GM12801 (cell line): ENCODE measurements around the gene C9orf43.

Experiments
- TF ChIP-seq, protein P1 (sequence below): IDR thresholded peaks from one replicate; pipeline ENCODE4 v1.5.1; 2011; ENCODE audit warnings: control low read depth; ENCODE audit not compliant: insufficient read length; ENCODE audit errors: extremely low read depth

The C9orf43 gene

DNA sequence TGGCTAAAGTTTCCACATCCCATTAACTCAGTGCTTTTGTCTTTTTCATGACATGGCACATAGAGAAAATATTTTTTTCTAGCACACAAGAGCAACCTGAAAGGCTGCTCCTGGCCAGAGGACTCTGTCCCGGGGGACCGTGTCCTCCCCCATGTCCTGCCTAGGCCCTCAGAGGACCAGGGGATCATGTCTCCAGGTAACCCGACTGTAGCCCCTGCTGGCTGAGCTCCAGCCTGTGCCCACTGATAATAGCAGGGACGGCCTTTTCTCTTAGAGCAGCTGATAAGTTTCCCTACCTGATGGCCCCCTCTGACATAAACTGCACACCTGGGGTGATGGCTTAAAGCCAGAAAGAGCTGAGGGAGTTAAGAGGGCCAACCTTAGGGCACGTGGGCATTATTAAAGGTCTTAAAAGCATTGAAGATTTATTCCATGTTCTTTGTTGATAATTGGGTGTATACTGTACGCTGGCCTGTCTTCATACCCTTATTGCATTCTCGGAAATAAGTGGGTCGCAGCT, 39.7 kb upstream of the C9orf43 start:
- TF ChIP-seq, protein P1, sequence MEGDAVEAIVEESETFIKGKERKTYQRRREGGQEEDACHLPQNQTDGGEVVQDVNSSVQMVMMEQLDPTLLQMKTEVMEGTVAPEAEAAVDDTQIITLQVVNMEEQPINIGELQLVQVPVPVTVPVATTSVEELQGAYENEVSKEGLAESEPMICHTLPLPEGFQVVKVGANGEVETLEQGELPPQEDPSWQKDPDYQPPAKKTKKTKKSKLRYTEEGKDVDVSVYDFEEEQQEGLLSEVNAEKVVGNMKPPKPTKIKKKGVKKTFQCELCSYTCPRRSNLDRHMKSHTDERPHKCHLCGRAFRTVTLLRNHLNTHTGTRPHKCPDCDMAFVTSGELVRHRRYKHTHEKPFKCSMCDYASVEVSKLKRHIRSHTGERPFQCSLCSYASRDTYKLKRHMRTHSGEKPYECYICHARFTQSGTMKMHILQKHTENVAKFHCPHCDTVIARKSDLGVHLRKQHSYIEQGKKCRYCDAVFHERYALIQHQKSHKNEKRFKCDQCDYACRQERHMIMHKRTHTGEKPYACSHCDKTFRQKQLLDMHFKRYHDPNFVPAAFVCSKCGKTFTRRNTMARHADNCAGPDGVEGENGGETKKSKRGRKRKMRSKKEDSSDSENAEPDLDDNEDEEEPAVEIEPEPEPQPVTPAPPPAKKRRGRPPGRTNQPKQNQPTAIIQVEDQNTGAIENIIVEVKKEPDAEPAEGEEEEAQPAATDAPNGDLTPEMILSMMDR: no peak

DNA sequence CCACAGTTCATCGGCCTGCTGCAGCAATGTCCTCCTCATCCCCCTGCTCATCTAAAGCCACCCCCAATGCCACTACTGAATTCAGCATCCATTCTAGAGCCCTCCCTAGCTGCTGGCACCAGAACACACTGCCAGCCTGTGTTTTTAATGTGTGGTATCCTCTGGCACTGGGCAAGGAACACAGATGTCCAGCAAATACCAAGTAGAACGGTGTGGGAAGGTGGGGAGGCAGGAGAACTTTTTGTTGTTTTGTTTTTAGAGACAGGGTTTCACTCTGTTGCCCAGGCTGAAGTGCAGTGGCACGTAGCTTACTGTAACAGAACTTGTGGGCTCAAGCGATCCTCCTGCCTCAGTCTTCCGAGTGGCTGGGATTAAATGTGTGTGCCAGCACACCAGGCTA, 38.5 kb upstream of the C9orf43 start:
- TF ChIP-seq, protein P1: no peak

DNA sequence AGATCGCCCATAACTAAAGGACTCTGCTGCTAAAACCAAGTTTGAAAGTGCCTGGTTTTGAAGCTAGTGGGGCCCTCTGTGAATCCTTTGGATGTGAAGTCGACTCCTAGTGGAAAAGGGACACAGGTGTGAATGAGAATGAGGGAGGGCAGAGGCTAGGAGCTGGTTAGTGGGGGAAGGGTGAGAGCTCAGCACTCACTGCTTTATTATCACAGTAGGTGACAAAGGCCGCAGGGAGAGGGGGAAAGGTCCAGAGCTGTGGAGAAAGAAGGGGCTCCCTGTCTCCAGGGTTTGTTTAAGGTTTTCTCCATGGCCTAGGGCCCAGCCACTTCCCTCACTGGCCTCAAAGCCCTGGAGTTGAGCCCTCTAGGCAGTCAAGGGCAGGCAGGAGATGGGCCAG, 37.3 kb upstream of the C9orf43 start:
- TF ChIP-seq, protein P1: no peak

DNA sequence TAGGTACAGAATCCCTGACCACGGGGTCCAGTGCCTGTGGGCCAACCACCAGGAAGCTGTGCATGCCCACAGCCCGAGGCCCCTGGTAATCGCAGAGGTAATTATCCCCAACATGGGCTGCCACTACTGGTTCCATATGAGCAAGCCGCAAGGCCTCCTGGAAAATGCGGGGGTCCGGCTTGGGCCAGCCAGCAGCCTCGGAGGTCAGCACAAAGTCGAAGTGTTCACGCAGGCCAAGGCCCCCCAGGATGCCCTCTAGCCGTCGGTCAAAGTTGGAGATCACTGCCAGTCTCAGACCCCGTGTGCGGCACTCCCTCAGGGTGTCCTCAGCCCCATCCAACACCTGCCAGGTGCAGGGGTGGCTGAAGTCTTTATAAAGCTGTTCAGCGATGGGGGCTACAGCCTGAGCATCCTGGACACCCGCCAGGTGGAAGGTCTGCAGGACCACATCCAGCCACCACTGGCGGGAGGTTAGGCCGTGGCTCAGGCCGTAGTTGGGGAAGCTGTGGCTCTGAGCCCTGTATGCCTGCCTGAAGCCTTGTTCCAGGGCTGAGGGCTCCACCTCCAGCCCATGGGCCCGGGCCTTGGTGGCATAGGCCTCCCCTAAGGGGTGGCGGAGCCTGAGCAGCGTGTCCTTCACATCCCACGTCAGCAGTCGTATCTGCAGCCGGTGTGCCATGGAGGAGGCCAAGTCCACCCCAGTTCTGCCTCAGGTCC, 36.7 kb upstream of the C9orf43 start:
- TF ChIP-seq, protein P1: no peak

DNA sequence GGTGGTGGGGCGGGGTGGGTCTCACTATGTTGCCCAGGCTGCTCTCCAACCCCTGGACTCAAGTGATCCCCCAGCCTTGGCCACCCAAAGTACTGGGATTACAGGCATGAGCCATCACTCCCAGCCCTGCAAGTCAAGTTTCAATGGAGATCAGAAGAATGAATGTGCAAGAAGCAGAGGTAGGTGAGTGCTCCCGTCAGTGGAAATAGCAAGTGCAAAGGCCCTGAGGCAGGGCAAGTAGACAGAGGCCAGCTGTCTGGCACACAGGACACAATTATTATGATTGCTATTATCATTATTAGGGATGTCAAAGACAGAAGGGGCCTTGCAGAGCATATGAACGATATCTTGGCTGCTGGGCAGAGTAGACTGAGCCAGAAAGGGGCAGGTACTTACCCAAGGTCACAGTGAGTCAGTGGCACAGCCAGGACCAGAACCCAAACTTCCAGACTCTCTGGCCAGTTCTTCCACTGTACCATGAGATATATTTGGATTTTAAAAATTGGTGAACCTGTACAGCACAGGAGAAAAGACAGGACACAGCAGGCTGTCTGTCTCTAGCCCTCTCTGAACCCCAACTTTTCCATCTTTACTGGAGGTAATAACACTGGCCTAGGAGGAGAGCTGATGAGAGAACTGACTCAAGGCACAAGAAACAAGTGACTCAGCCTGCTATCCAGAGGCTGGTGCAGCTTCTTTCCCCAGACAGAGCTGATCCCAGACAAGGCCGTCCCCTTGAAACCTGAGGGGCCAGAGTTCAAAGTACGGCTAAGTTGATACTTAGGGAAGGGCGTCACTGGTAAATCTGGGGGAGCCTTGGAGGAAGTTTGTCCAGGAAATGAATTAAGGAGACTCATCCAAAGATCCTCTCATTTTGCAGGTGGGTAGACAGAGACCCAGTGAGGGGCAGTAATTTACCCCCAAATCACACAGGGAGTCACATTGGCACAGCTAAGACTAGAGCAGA, 35.2 kb upstream of the C9orf43 start:
- TF ChIP-seq, protein P1: no peak

DNA sequence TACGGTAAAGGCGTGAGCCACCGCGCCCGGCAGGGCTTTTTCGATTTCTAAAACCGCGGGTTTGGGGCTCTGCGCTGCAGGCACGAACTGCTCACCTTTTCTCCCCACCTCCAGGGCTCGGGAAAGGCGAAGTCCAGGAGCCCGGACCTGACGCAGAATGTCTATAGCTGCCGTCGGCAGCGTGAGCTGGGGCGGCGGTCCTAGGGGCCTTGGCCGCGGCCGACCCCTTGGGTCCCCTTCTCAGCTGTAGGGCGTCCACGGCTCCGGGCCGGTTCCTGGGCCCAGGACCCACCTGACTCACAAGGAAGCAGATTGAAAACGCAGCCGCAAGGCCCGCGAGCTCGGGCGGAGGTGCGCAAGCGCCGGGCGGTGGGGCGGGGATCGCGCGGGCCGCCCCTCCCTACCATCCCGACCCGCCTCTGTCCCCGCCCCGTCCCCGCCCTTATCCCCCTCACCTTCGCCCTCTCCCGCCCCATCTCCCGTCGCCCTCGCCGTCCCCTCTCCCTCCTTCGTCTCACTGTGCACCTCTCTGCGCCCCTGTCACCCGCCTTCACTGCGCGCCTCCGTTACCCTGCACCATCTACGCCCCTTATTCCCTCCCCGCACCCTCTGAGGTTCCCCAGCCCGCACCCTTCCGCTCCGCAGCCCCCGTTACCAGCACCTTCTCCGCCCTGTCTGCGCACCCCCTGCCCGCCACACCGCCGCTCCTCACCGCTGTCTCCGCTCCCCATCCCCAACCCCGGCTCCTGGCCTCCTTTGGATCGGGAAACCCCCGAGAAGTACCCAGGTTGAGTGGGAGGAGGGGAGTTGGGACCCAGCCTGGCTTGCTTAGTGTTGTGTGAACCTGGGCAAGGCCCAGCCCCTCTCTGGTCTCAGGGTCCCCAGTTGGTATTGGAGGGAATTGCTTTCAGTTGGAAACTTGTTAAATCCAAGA, 33.6 kb upstream of the C9orf43 start, which contains the start of gene HDHD3:
Gene HDHD3 (minus strand): TSS at position 353 of the 934 bp plus-strand sequence. CDS start 2,632 bp downstream, outside the sequence.
- TF ChIP-seq, protein P1: no peak
